Type B pancreatic cell (in vitro differentiated cells): ENCODE measurements around the gene NDUFAF4. TPM values are rescaled to one million over a fixed set of nuclear protein-coding genes. Genes with fewer than 3 reads are reported as not detected.

Experiments used
- DNase-seq: peaks from one replicate; pipeline ENCODE4 v3.0.0; 2021; ENCODE audit warnings: mixed read lengths; ENCODE audit not compliant: unreplicated experiment; ENCODE audit errors: extremely low spot score
- H3K27ac Mint-ChIP-seq: 2 replicates; pipeline ENCODE4 v1.8.0; 2021; ENCODE audit warnings: mild to moderate bottlenecking, mixed read lengths
- H3K27me3 Mint-ChIP-seq: 2 replicates; pipeline ENCODE4 v1.8.0; 2021; ENCODE audit warnings: mixed read lengths
- H3K36me3 Mint-ChIP-seq: 2 replicates; pipeline ENCODE4 v1.8.0; 2021; ENCODE audit warnings: mixed read lengths
- H3K4me1 Mint-ChIP-seq: one replicate; pipeline ENCODE4 v1.8.0; 2021; ENCODE audit warnings: mixed read lengths; ENCODE audit not compliant: unreplicated experiment
- H3K4me3 Mint-ChIP-seq: 2 replicates; pipeline ENCODE4 v1.8.0; 2021; ENCODE audit warnings: mild to moderate bottlenecking, mixed read lengths
- H3K9me3 Mint-ChIP-seq: 2 replicates; pipeline ENCODE4 v1.8.0; 2021; ENCODE audit warnings: mixed read lengths
- long read RNA-seq: library from polyadenylated mRNA; unstranded; transcript quantifications from one replicate; pipeline ENCODE4 v2.0.0, GENCODE V29; 2020
- total RNA-seq: library from RNA; stranded (reverse); gene quantifications from 2 replicates; pipeline ENCODE4 v1.2.1, GENCODE V29; 2021; ENCODE audit warnings: low replicate concordance
- TF ChIP-seq, protein P1 (sequence below): fragments of 200-600 bp; sonication (generic); conservative IDR thresholded peaks from 2 replicates; pipeline ENCODE4 v1.5.0; 2021; ENCODE audit warnings: antibody characterized with exemption, mild to moderate bottlenecking

Gene NDUFAF4
- total RNA-seq: 37.4 and 53.0 TPM in 2 replicates
- long read RNA-seq, transcript NDUFAF4-201 (3 exons, 2,399 nt): major isoform, 54 of 63 reads
- long read RNA-seq, partial matches to known transcripts: 1 of 63 reads
- long read RNA-seq, other reads (novel, unspliced or antisense): 5 of 63 reads

DNA sequence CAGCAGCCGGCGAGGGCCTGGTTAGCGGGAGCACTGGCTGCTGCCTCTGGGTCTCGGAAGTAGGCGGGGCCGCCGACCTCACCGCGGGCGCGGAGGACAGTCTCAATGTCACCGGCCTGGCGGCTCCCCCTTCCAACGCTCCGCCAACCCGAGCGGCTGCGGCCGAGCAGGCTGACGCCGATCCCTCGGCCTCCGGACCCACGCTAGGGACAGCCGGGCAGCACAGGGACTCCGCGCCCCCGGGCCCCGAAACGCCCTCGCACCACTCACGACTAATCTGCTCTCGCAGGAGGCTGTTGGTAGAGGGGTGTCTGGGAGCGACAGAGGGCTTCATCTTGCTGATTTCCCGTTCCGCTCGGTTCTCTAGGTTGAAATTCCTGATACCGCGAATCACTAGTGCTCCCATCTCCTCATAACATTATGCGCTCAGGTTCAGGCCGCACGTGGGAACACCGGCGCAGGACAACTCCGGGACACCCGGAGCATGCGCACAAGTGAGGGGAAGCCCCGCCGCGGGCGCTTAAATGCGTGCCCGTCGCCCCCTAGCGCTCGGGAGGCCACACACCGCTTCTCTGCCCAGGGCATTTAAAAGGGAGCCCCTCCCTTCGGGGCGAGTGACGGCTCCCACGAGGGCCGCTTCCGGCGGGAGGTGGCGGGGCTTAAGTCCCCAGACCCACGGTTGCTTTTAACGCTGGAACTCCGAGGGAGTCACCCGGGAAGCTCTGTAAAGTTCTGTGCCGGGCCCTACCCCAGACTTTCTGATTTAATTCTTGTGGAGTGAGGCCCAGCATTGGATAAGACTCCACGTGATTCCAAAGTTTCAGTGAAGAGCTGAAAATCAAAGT lies at the start of gene NDUFAF4:
NDUFAF4 (minus strand) TSS at position 496 of the 845 bp plus-strand sequence; CDS start at position 406, 90 bp downstream.
- Mint-ChIP-seq H3K36me3 (peaks cover 8% of the 10 kb centered on the region), H3K27ac (peak within 1 kb of the TSS; percentile 92), H3K9me3 (no peaks in the 10 kb centered on the region), H3K27me3 (peaks cover 2% of the 10 kb centered on the region), H3K4me1 (peaks cover 8% of the 10 kb centered on the region), H3K4me3 (peak within 1 kb of the TSS; percentile 89)
- TF ChIP-seq, protein P1, sequence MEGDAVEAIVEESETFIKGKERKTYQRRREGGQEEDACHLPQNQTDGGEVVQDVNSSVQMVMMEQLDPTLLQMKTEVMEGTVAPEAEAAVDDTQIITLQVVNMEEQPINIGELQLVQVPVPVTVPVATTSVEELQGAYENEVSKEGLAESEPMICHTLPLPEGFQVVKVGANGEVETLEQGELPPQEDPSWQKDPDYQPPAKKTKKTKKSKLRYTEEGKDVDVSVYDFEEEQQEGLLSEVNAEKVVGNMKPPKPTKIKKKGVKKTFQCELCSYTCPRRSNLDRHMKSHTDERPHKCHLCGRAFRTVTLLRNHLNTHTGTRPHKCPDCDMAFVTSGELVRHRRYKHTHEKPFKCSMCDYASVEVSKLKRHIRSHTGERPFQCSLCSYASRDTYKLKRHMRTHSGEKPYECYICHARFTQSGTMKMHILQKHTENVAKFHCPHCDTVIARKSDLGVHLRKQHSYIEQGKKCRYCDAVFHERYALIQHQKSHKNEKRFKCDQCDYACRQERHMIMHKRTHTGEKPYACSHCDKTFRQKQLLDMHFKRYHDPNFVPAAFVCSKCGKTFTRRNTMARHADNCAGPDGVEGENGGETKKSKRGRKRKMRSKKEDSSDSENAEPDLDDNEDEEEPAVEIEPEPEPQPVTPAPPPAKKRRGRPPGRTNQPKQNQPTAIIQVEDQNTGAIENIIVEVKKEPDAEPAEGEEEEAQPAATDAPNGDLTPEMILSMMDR: peak; percentile 96
- DNase-seq: peak; percentile 98

DNA sequence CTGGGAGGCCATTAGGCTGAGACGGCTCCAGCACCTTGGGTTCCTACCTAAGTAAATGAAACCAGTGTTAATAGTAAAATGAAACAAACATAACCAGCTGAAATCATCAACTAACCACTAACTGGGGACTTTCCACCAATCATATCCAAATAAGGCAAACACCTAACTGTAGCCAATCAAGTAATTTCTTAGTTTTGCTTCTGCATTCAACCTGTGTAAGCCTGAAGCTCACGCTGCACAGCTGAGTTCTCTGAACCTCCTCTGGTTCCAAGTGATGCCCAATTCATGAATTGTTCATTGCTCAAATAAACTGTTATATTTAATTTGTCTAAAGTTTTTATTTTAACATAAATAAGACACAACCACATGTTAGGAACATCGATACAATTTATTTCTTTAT lies 49.4 kb upstream of the NDUFAF4 start:
- H3K4me3 Mint-ChIP-seq: no peak overlapping the region
- no peak overlapping the region for H3K27ac Mint-ChIP-seq
- no peaks in the 10 kb centered on the region for H3K9me3 Mint-ChIP-seq
- DNase-seq: no peak
- no peaks in the 10 kb centered on the region for H3K36me3 Mint-ChIP-seq
- H3K4me1 Mint-ChIP-seq: no peaks in the 10 kb centered on the region
- TF ChIP-seq, protein P1: no peak
- H3K27me3 Mint-ChIP-seq: peaks cover 8% of the 10 kb centered on the region

DNA sequence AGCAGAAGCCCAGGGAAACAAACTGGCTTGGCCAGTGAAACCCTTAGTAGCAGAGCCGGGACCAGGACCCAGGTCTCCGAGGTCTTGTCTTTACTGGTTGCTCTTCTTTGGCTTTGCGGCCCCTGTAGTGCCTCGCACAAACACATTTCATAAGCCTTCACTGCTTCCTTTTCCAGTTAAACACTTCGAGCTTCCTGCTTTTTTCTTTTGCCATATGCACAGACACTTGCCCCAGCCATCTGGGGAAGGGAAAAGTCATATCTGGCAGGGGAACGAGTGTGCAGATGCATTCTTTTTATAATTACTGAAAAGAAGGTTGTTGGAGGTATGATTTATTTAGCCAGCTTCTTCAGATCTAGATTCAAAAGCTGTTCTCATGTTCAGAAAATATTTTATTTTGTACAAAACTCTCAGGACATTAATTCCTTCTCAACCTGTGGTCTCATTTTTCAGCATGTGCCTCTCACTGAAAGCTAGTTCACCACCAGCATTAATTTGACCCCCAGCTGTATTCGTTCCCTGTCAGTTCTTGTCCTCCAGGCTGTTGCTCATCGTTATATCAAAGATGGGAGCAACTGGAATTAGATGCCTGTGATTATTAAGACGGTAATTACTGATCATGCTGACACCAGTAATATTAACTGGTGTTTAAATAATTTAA lies 46.0 kb upstream of the NDUFAF4 start:
- no peak overlapping the region for H3K27ac Mint-ChIP-seq
- TF ChIP-seq, protein P1: no peak
- peaks cover 12% of the 10 kb centered on the region for H3K27me3 Mint-ChIP-seq
- no peaks in the 10 kb centered on the region for H3K9me3 Mint-ChIP-seq
- H3K4me1 Mint-ChIP-seq: peaks cover 6% of the 10 kb centered on the region
- DNase-seq: no peak
- H3K4me3 Mint-ChIP-seq: no peak overlapping the region
- H3K36me3 Mint-ChIP-seq: no peaks in the 10 kb centered on the region

DNA sequence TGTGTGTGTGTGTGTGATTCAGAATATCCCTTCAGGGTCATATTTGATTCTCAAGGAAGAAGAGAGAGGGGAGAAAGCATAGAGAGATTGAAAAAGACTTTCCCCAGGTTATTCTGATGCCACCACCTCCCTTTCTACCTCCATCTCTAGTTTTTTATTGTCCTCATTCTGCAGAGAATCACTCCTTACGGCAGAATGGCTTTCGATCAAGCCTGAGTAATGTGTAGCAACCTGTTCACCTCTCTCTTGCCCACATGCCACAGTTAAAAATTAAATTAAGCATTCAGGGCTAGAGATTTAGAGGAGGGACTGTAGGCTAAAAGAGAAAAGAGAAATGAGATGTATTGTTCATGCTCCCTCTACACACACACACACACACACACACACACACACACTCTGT lies 45.0 kb upstream of the NDUFAF4 start:
- TF ChIP-seq, protein P1: no peak
- Mint-ChIP-seq H3K27me3 (peaks cover 14% of the 10 kb centered on the region), H3K4me3 (no peak overlapping the region), H3K9me3 (no peaks in the 10 kb centered on the region), H3K27ac (no peak overlapping the region), H3K36me3 (no peaks in the 10 kb centered on the region), H3K4me1 (peaks cover 6% of the 10 kb centered on the region)
- DNase-seq: no peak

DNA sequence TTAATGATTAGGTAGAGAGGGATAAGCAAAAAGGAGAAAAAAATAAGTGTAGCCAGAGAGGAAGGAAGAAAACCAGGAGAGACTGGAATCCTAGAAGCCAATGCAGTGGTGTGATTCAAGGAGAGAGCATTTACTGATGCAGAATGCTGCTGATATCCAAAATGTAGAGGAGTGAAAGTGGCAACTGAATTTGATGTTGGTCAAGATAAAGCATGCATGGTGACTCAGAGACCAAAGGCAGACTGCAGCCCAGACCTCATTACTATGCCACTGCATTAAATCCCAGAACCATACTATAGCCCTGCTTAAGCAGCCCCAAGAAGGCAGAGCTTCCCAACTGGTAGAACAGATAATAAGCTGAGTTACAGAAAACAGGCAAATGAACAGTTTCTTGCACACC lies 42.6 kb upstream of the NDUFAF4 start:
- Mint-ChIP-seq H3K4me1 (peaks cover 6% of the 10 kb centered on the region), H3K9me3 (no peaks in the 10 kb centered on the region), H3K4me3 (no peak overlapping the region), H3K27ac (no peak overlapping the region), H3K36me3 (no peaks in the 10 kb centered on the region), H3K27me3 (peaks cover 16% of the 10 kb centered on the region)
- TF ChIP-seq, protein P1: no peak
- no peak for DNase-seq
